Natural killer cell (primary cell): ENCODE results near the gene ABCA2. TPM values are rescaled to one million over a fixed set of nuclear protein-coding genes. Genes with fewer than 3 reads are reported as not detected.

Experiments used
- ATAC-seq, 3 donors: fragments of 150-1000 bp in 2 of 3; fragments of 200-7000 bp in 1 of 3; cut with Tn5 transposase; 1 replicate in 1 of 3; 2 replicates in 2 of 3; pipeline ENCODE4 v1.10.0; 2021; ENCODE audit warnings: mild to moderate bottlenecking in 2 of 3, moderate library complexity in 2 of 3
- DNase-seq, 2 donors: peaks; one replicate each; pipeline versions ENCODE4 v3.0.0 to v3.0.0-alpha.2; 2013 to 2021; ENCODE audit warnings: mixed read lengths in 1 of 2
- H3K27ac ChIP-seq: one replicate; pipeline ENCODE4 v1.5.1; 2013; ENCODE audit warnings: mild to moderate bottlenecking, low read length
- H3K27me3 ChIP-seq: one replicate; pipeline ENCODE4 v1.6.1; 2013; ENCODE audit warnings: low read length; ENCODE audit not compliant: control insufficient read depth, insufficient read depth
- H3K36me3 ChIP-seq: one replicate; pipeline ENCODE4 v1.6.1; 2013; ENCODE audit warnings: low read length; ENCODE audit not compliant: control insufficient read depth, insufficient read depth
- H3K4me1 ChIP-seq: one replicate; pipeline ENCODE4 v1.6.1; 2013; ENCODE audit warnings: low read length; ENCODE audit not compliant: control insufficient read depth, insufficient read depth
- H3K4me3 ChIP-seq: one replicate; pipeline ENCODE4 v1.5.1; 2013; ENCODE audit warnings: low read length
- H3K9me3 ChIP-seq: one replicate; pipeline ENCODE4 v1.6.1; 2013; ENCODE audit warnings: low read length; ENCODE audit not compliant: control insufficient read depth, insufficient read depth
- H3K27ac Mint-ChIP-seq, 2 donors: one replicate each; pipeline ENCODE4 v1.8.0; 2022; ENCODE audit warnings: mild to moderate bottlenecking in 2 of 2, mixed read lengths in 2 of 2, moderate library complexity in 1 of 2
- H3K27me3 Mint-ChIP-seq, 2 donors: one replicate each; pipeline ENCODE4 v1.8.0; 2022; ENCODE audit warnings: low read depth in 2 of 2, mixed read lengths in 2 of 2
- H3K36me3 Mint-ChIP-seq: one replicate; pipeline ENCODE4 v1.8.0; 2022; ENCODE audit warnings: mixed read lengths
- H3K4me1 Mint-ChIP-seq, 2 donors: one replicate each; pipeline ENCODE4 v1.8.0; 2022; ENCODE audit warnings: mixed read lengths in 2 of 2
- H3K4me3 Mint-ChIP-seq: one replicate; pipeline ENCODE4 v1.8.0; 2022; ENCODE audit warnings: mild to moderate bottlenecking, moderate library complexity, mixed read lengths
- H3K9me3 Mint-ChIP-seq, 2 donors: one replicate each; pipeline ENCODE4 v1.8.0; 2022; ENCODE audit warnings: mixed read lengths in 2 of 2
- WGBS: methylation state at CpG from one replicate; pipeline ENCODE4 v1.1.7; 2013; ENCODE audit warnings: missing lambda C conversion rate; ENCODE audit not compliant: insufficient coverage; 5-methylcytosine and 5-hydroxymethylcytosine counted together
- intact Hi-C: fragments of 100-400 bp; cut with micrococcal nuclease; formaldehyde crosslinking; loops from one replicate; pipeline ENCODE4 v1.14.2; 2022
- total RNA-seq, 4 donors: library from RNA; stranded (reverse); fragments of 120-200 nt in 1 of 4; gene quantifications; one replicate each; pipeline versions ENCODE4 v1.2.3 to v1.2.4, GENCODE V29; 2013 to 2022
- TF ChIP-seq, protein P1 (sequence below): fragments of 200-600 bp; IDR thresholded peaks from one replicate; pipeline ENCODE4 v1.8.0; 2022; ENCODE audit warnings: antibody characterized with exemption

The ABCA2 gene
- total RNA-seq, 3 donors from 2014 or later (not counting 1 experiment from before 2014, with no cell fraction given), result 356 to 416 (median 357) TPM

- Histone ChIP-seq H3K4me1 (peaks cover 23% of the 10 kb centered on the region), H3K36me3 (peaks cover 46% of the 10 kb centered on the region), H3K27me3 (no peaks in the 10 kb centered on the region), H3K27ac (no peak overlapping the region), H3K9me3 (no peaks in the 10 kb centered on the region), H3K4me3 (no peak overlapping the region)
- Mint-ChIP-seq H3K9me3 (no peaks in the 10 kb centered on the region), H3K36me3 (no peaks in the 10 kb centered on the region), H3K4me1 (peaks cover 0 to 16% of the 10 kb centered on the region in 2 donors), H3K27ac (no peak overlapping the region), H3K27me3 (no peaks in the 10 kb centered on the region), H3K4me3 (no peak overlapping the region)
- intact Hi-C loops, result no loop called here
- no peak for ATAC-seq
- no peak for DNase-seq
- WGBS, result 97% methylated on average over 32 of the region's 32 CpGs
- TF ChIP-seq, protein P1, sequence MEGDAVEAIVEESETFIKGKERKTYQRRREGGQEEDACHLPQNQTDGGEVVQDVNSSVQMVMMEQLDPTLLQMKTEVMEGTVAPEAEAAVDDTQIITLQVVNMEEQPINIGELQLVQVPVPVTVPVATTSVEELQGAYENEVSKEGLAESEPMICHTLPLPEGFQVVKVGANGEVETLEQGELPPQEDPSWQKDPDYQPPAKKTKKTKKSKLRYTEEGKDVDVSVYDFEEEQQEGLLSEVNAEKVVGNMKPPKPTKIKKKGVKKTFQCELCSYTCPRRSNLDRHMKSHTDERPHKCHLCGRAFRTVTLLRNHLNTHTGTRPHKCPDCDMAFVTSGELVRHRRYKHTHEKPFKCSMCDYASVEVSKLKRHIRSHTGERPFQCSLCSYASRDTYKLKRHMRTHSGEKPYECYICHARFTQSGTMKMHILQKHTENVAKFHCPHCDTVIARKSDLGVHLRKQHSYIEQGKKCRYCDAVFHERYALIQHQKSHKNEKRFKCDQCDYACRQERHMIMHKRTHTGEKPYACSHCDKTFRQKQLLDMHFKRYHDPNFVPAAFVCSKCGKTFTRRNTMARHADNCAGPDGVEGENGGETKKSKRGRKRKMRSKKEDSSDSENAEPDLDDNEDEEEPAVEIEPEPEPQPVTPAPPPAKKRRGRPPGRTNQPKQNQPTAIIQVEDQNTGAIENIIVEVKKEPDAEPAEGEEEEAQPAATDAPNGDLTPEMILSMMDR, result no peak
Measured at GRCh38 chr9:137020771-137021567, 7.1 kb downstream of the ABCA2 start.

- H3K27ac Mint-ChIP-seq, result no peak overlapping the region
- no peak for ATAC-seq
- Histone ChIP-seq H3K36me3 (peaks cover 52% of the 10 kb centered on the region), H3K4me1 (peaks cover 14% of the 10 kb centered on the region), H3K27me3 (no peaks in the 10 kb centered on the region), H3K27ac (no peak overlapping the region), H3K4me3 (no peak overlapping the region), H3K9me3 (no peaks in the 10 kb centered on the region)
- TF ChIP-seq, protein P1, result no peak
- H3K27me3 Mint-ChIP-seq, result no peaks in the 10 kb centered on the region
- 97% methylated on average over 34 of the region's 34 CpGs for WGBS
- DNase-seq, result no peak
- no peaks in the 10 kb centered on the region for H3K36me3 Mint-ChIP-seq
- no peaks in the 10 kb centered on the region for H3K9me3 Mint-ChIP-seq
- intact Hi-C loops, result no loop called here
- H3K4me1 Mint-ChIP-seq, result peaks cover 0 to 13% of the 10 kb centered on the region in 2 donors
- no peak overlapping the region for H3K4me3 Mint-ChIP-seq
Measured at GRCh38 chr9:137019891-137020683, 8.0 kb downstream of the ABCA2 start.

GRCh38 chr9:137018761-137019559 is 9.1 kb downstream of the ABCA2 start:
- H3K27me3 Mint-ChIP-seq, result no peaks in the 10 kb centered on the region
- Histone ChIP-seq H3K27ac (no peak overlapping the region), H3K27me3 (no peaks in the 10 kb centered on the region), H3K4me3 (no peak overlapping the region), H3K36me3 (peaks cover 64% of the 10 kb centered on the region), H3K4me1 (peaks cover 6% of the 10 kb centered on the region), H3K9me3 (no peaks in the 10 kb centered on the region)
- H3K9me3 Mint-ChIP-seq, result no peaks in the 10 kb centered on the region
- ATAC-seq (no peak), DNase-seq (no peak)
- WGBS, result 90% methylated on average over 36 of the region's 36 CpGs
- H3K27ac Mint-ChIP-seq, result no peak overlapping the region
- TF ChIP-seq, protein P1, result no peak
- no peak overlapping the region for H3K4me3 Mint-ChIP-seq
- no peaks in the 10 kb centered on the region for H3K36me3 Mint-ChIP-seq
- intact Hi-C loops, result no loop called here
- H3K4me1 Mint-ChIP-seq, result peaks cover 0 to 13% of the 10 kb centered on the region in 2 donors
